Breast epithelium (tissue), 3 donors: Measurements from ENCODE around the gene AGAP9.
"Not testable (repeated sequence)": the region's sequence is repeated elsewhere in the genome, so short reads cannot be mapped to it uniquely, and the experiment has no call there.

ENCODE experiments used
- CTCF ChIP-seq, 3 donors: fragments of 450-650 bp; IDR thresholded peaks; one replicate each; pipeline ENCODE4 v1.5.1; 2016 to 2017; ENCODE audit warnings: antibody characterized with exemption in 3 of 3, mild to moderate bottlenecking in 3 of 3, moderate library complexity in 3 of 3
- POLR2A ChIP-seq: fragments of 450-650 bp; IDR thresholded peaks from one replicate; pipeline ENCODE4 v1.6.1; 2016; ENCODE audit warnings: antibody characterized with exemption, mild to moderate bottlenecking, moderate library complexity

- not testable (repeated sequence) for TF ChIP-seq CTCF (IDR thresholded peaks at IDR 0.05); POLR2A
These were observed 48.3 kb downstream of the AGAP9 start for GRCh38 chr10:47475101-47475500.
